Peyer's patch (tissue), 4 donors: ENCODE results near the gene TPPP. TPM values are rescaled to one million over a fixed set of nuclear protein-coding genes. Genes with fewer than 3 reads are reported as not detected.
"Not testable (repeated sequence)": the region's sequence is repeated elsewhere in the genome, so short reads cannot be mapped to it uniquely, and the experiment has no call there.

ENCODE experiments used
- DNase-seq, 3 donors: peaks; one replicate each; pipeline ENCODE4 v3.0.0-alpha.2; 2017 to 2019
- H3K27ac ChIP-seq, 4 donors: fragments of 200-600 bp; sonication (generic); one replicate each; pipeline ENCODE4 v1.5.1; 2016 to 2019
- H3K27me3 ChIP-seq, 2 donors: fragments of 200-600 bp; sonication (generic); one replicate each; pipeline ENCODE4 v1.5.1; 2019
- H3K36me3 ChIP-seq, 3 donors: fragments of 200-600 bp; sonication (generic); one replicate each; pipeline ENCODE4 v1.5.1; 2016 to 2019
- H3K4me1 ChIP-seq, 4 donors: fragments of 200-600 bp; sonication (generic); one replicate each; pipeline ENCODE4 v1.5.1; 2016 to 2019
- H3K4me3 ChIP-seq, 4 donors: fragments of 200-600 bp; sonication (generic); 1 replicate in 3 of 4; 2 replicates in 1 of 4; pipeline ENCODE4 v1.5.1; 2016 to 2019; ENCODE audit warnings: mild to moderate bottlenecking in 1 of 4
- H3K9me3 ChIP-seq, 4 donors: fragments of 200-600 bp; sonication (generic); one replicate each; pipeline ENCODE4 v1.5.1; 2016 to 2019; ENCODE audit warnings: mild to moderate bottlenecking in 1 of 4
- CTCF ChIP-seq, 6 experiments: fragments of 450-650 bp in 4 of 6; fragments of 200-600 bp in 2 of 6; sonication (generic) in 1 of 6; IDR thresholded peaks; one replicate each; pipeline ENCODE4 v1.5.1; 2017 to 2019; ENCODE audit warnings: antibody characterized with exemption in 6 of 6, mild to moderate bottlenecking in 3 of 6, moderate library complexity in 1 of 6
- POLR2A ChIP-seq, 2 donors: fragments of 450-650 bp; IDR thresholded peaks; one replicate each; pipeline ENCODE4 v1.5.1; 2017; ENCODE audit warnings: antibody characterized with exemption in 2 of 2, mild to moderate bottlenecking in 2 of 2, moderate library complexity in 2 of 2
- total RNA-seq, 4 donors: library from RNA; depleted of rRNA; stranded (reverse); fragments of >200 nt; gene quantifications; one replicate each; pipeline ENCODE4 v1.1.0, GENCODE V29; 2016

TPPP gene
- total RNA-seq, 4 donors from 2014 or later = 7.4 to 60.5 (median 14.5) TPM

GRCh38 chr5:713686-714085 lies 20.5 kb upstream of the TPPP start:
- not testable (repeated sequence) for H3K9me3 ChIP-seq, H3K4me3 ChIP-seq, H3K27me3 ChIP-seq, H3K4me1 ChIP-seq, H3K36me3 ChIP-seq, DNase-seq, H3K27ac ChIP-seq

- peak overlapping the region in 3 of 4 donors; percentile 32 to 52 (median 42) for H3K27ac ChIP-seq
- DNase-seq, H3K9me3 ChIP-seq, H3K36me3 ChIP-seq, H3K4me1 ChIP-seq, H3K4me3 ChIP-seq, H3K27me3 ChIP-seq: not testable (repeated sequence)
These were observed 15.8 kb upstream of the TPPP start for GRCh38 chr5:708848-709517.

GRCh38 chr5:708374-708773 lies 15.2 kb upstream of the TPPP start:
- DNase-seq, H3K9me3 ChIP-seq, H3K36me3 ChIP-seq, H3K27me3 ChIP-seq, H3K4me3 ChIP-seq, H3K4me1 ChIP-seq: not testable (repeated sequence)
- H3K27ac ChIP-seq = peak overlapping the region in 3 of 4 donors; percentile 32 to 52 (median 42)

GRCh38 chr5:706127-706526 lies 13.0 kb upstream of the TPPP start:
- H3K27ac ChIP-seq = not testable (repeated sequence)

GRCh38 chr5:696753-697702 lies 3.9 kb upstream of the TPPP start:
- not testable (repeated sequence) for H3K27ac ChIP-seq, H3K4me3 ChIP-seq, H3K9me3 ChIP-seq, H3K4me1 ChIP-seq, H3K36me3 ChIP-seq, H3K27me3 ChIP-seq
- peak in 1 of 3 donors; percentile 46 for DNase-seq

More at GRCh38 chr5:706127-706526, 13.0 kb upstream of the TPPP start:
- not testable (repeated sequence) for H3K27me3 ChIP-seq, H3K4me1 ChIP-seq, H3K36me3 ChIP-seq, H3K4me3 ChIP-seq, H3K9me3 ChIP-seq, DNase-seq

- H3K4me3 ChIP-seq, H3K4me1 ChIP-seq, H3K27ac ChIP-seq, H3K9me3 ChIP-seq, H3K36me3 ChIP-seq, H3K27me3 ChIP-seq: not testable (repeated sequence)
- peak in 1 of 3 donors; percentile 25 for DNase-seq
These were observed 3.0 kb upstream of the TPPP start for GRCh38 chr5:696191-696590.

- H3K27ac ChIP-seq, H3K27me3 ChIP-seq, H3K4me1 ChIP-seq, DNase-seq, H3K36me3 ChIP-seq, H3K4me3 ChIP-seq, H3K9me3 ChIP-seq: not testable (repeated sequence)
These were observed 2.3 kb upstream of the TPPP start for GRCh38 chr5:695475-695874.

- not testable (repeated sequence) for H3K27me3 ChIP-seq, H3K4me1 ChIP-seq, H3K36me3 ChIP-seq, H3K9me3 ChIP-seq
- Histone ChIP-seq H3K27ac (peak overlapping the region in 2 of 4 donors; percentile 83 to 90), H3K4me3 (peak overlapping the region in 3 of 4 donors; percentile 56 to 95 (median 87))
- peak in 1 of 3 donors; percentile 47 for DNase-seq
These were observed 885 bp upstream of the TPPP start for GRCh38 chr5:694042-694431.

- not testable (repeated sequence) for H3K9me3 ChIP-seq, H3K4me1 ChIP-seq, H3K27me3 ChIP-seq, H3K36me3 ChIP-seq
- H3K27ac ChIP-seq = peak overlapping the region in 3 of 4 donors; percentile 31 to 90 (median 83)
- H3K4me3 ChIP-seq = peak overlapping the region; percentile 44 to 95 (median 72)
- DNase-seq = peak in 1 of 3 donors; percentile 58
These were observed 567 bp downstream of the TPPP start for GRCh38 chr5:692529-693041.

GRCh38 chr5:691817-692528 lies 1.2 kb downstream of the TPPP start:
- peak overlapping the region in 3 of 4 donors; percentile 56 to 95 (median 87) for H3K4me3 ChIP-seq
- TF ChIP-seq CTCF (IDR thresholded peaks at IDR 0.05) (no peak), POLR2A (IDR thresholded peaks at IDR 0.05) (no peak)
- no peak for DNase-seq
- peak overlapping the region in 1 of 4 donors; percentile 83 for H3K27ac ChIP-seq
- H3K4me1 ChIP-seq = no peaks in the 10 kb centered on the region
- H3K36me3 ChIP-seq = no peaks in the 10 kb centered on the region
- no peaks in the 10 kb centered on the region for H3K9me3 ChIP-seq
- no peaks in the 10 kb centered on the region for H3K27me3 ChIP-seq

GRCh38 chr5:691049-691448 lies 2.1 kb downstream of the TPPP start:
- not testable (repeated sequence) for H3K36me3 ChIP-seq, H3K27ac ChIP-seq, H3K27me3 ChIP-seq, H3K9me3 ChIP-seq, H3K4me1 ChIP-seq
- DNase-seq = peak in 1 of 3 donors; percentile 62
- peak overlapping the region in 2 of 4 donors; percentile 24 to 35 for H3K4me3 ChIP-seq

- H3K9me3 ChIP-seq, H3K4me3 ChIP-seq, H3K27me3 ChIP-seq, H3K4me1 ChIP-seq, H3K27ac ChIP-seq, DNase-seq, H3K36me3 ChIP-seq: not testable (repeated sequence)
These were observed 2.9 kb downstream of the TPPP start for GRCh38 chr5:690293-690692.

GRCh38 chr5:688348-689010 lies 4.7 kb downstream of the TPPP start:
- H3K4me3 ChIP-seq, H3K9me3 ChIP-seq, H3K27me3 ChIP-seq, H3K27ac ChIP-seq, H3K36me3 ChIP-seq, H3K4me1 ChIP-seq: not testable (repeated sequence)
- peak in 2 of 3 donors; percentile 19 to 42 for DNase-seq
